ENCODE measurements around the gene SMIM41.

Gene SMIM41

DNA sequence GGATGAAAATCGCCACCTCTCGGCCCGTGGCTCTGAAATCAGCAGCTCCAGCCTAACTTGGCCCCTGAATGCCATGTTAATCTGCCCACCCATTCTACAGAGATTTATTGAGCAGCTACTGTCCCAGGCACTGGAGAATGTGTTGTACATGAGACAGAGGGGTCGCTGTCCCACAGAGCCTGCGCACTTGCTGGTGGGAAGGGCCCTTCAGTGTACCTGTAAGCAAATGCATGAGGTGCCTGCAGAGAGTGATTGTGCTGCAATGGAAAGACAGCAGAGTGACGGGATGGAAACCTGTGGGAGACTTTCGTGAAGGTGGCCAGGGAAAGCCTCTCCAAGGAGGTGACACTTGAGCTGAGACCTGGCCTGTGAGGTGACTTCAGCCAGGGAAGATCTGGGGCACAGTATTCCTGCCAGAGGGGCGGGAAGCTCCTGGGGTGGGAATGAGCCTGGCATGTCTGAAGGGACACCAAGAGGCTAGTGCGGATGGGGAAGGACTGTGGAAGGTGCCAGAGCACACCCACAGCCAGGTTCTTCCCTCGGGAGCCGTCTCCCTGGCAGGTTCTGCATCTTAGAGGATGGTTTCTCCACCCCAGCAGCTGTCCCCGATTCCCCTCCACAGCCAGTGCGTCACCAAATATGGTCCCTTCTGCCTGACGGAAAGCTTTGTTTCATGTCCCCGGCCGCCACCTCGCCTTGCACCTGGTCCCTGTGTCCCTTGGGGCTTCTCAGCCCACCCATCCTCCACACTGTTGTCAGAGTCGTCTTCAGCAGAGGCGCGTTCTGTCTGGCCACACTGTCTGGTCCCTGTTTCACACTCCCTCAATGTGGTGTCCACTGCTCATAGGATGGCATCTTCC lies 8.7 kb downstream of the SMIM41 start:
- Histone ChIP-seq H3K27me3 (ENCODE audit: insufficient read depth, poor library complexity, severe bottlenecking) (peaks cover 16% of the 10 kb centered on the region), H3K4me3 (replicated peaks; ENCODE audit: insufficient read depth, low read length) (no peak overlapping the region), H3K27ac (replicated peaks) (no peak overlapping the region)
- no peak for DNase-seq (ENCODE audit: low read depth in 1 of 2, low spot score in 1 of 2)
- TF ChIP-seq GABPA (IDR thresholded peaks at IDR 0.05; ENCODE audit: low read depth), result no peak
- TF ChIP-seq, protein P1, sequence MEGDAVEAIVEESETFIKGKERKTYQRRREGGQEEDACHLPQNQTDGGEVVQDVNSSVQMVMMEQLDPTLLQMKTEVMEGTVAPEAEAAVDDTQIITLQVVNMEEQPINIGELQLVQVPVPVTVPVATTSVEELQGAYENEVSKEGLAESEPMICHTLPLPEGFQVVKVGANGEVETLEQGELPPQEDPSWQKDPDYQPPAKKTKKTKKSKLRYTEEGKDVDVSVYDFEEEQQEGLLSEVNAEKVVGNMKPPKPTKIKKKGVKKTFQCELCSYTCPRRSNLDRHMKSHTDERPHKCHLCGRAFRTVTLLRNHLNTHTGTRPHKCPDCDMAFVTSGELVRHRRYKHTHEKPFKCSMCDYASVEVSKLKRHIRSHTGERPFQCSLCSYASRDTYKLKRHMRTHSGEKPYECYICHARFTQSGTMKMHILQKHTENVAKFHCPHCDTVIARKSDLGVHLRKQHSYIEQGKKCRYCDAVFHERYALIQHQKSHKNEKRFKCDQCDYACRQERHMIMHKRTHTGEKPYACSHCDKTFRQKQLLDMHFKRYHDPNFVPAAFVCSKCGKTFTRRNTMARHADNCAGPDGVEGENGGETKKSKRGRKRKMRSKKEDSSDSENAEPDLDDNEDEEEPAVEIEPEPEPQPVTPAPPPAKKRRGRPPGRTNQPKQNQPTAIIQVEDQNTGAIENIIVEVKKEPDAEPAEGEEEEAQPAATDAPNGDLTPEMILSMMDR (IDR thresholded peaks at IDR 0.05; ENCODE audit: insufficient read depth, low read length), result no peak
- TF ChIP-seq POLR2AphosphoS5 (IDR thresholded peaks at IDR 0.05; ENCODE audit: low read depth), result no peak
- no peak for TF ChIP-seq SPI1 (IDR thresholded peaks at IDR 0.05; ENCODE audit: borderline replicate concordance, low read depth)
- TF ChIP-seq, protein P2, sequence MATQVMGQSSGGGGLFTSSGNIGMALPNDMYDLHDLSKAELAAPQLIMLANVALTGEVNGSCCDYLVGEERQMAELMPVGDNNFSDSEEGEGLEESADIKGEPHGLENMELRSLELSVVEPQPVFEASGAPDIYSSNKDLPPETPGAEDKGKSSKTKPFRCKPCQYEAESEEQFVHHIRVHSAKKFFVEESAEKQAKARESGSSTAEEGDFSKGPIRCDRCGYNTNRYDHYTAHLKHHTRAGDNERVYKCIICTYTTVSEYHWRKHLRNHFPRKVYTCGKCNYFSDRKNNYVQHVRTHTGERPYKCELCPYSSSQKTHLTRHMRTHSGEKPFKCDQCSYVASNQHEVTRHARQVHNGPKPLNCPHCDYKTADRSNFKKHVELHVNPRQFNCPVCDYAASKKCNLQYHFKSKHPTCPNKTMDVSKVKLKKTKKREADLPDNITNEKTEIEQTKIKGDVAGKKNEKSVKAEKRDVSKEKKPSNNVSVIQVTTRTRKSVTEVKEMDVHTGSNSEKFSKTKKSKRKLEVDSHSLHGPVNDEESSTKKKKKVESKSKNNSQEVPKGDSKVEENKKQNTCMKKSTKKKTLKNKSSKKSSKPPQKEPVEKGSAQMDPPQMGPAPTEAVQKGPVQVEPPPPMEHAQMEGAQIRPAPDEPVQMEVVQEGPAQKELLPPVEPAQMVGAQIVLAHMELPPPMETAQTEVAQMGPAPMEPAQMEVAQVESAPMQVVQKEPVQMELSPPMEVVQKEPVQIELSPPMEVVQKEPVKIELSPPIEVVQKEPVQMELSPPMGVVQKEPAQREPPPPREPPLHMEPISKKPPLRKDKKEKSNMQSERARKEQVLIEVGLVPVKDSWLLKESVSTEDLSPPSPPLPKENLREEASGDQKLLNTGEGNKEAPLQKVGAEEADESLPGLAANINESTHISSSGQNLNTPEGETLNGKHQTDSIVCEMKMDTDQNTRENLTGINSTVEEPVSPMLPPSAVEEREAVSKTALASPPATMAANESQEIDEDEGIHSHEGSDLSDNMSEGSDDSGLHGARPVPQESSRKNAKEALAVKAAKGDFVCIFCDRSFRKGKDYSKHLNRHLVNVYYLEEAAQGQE (IDR thresholded peaks at IDR 0.05; ENCODE audit: insufficient replicate concordance, low read depth), result no peak

DNA sequence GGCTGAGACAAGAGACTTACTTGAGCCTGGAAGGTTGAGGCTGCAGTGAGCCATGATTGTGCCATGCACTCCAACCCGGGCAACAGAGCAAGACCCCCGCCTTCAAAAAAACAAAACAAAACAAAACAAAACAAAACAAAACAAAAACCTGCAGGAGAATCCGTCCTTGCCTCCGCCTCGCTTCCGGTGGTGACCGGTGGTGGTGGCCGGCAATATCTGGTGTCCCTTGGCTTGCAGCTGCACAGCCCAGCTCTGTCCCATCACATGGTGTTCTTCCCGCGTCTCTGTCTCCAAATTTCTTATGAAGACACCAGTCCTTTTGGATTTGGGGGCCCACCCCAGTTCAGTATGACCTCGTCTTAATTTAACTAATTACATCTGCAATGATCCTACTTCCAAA lies 10.0 kb downstream of the SMIM41 start:
- Histone ChIP-seq H3K27me3 (ENCODE audit: insufficient read depth, poor library complexity, severe bottlenecking) (peaks cover 16% of the 10 kb centered on the region), H3K27ac (replicated peaks) (no peak overlapping the region), H3K4me3 (replicated peaks; ENCODE audit: insufficient read depth, low read length) (no peak overlapping the region)
- DNase-seq (ENCODE audit: low read depth in 1 of 2, low spot score in 1 of 2), result no peak
- TF ChIP-seq, protein P1 (IDR thresholded peaks at IDR 0.05; ENCODE audit: insufficient read depth, low read length), result no peak
- TF ChIP-seq SPI1 (IDR thresholded peaks at IDR 0.05; ENCODE audit: borderline replicate concordance, low read depth) (no peak), POLR2AphosphoS5 (IDR thresholded peaks at IDR 0.05; ENCODE audit: low read depth) (no peak), GABPA (IDR thresholded peaks at IDR 0.05; ENCODE audit: low read depth) (no peak)
- TF ChIP-seq, protein P2 (IDR thresholded peaks at IDR 0.05; ENCODE audit: insufficient replicate concordance, low read depth), result no peak

DNA sequence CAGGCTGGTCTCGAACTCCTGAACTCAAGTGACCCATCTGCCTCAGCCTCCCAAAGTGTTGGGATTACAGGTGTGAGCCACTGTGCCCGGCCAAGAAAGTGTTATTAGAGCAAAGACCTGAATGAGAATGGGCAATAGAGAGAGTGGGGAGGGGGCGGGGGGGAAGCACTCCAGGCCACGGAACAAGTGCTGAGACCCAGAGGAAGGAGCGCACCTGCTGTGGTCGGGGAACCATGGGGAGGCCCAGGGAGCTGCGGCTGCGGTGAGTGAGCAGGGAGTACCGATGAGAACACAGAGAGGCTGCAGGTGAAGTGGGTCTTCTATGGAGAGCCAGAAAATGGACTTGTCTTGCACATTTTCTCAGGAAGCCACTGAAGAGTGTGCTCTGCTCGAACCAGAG lies 10.8 kb downstream of the SMIM41 start:
- TF ChIP-seq, protein P1 (IDR thresholded peaks at IDR 0.05; ENCODE audit: insufficient read depth, low read length), result no peak
- TF ChIP-seq, protein P2 (IDR thresholded peaks at IDR 0.05; ENCODE audit: insufficient replicate concordance, low read depth), result no peak
- TF ChIP-seq SPI1 (IDR thresholded peaks at IDR 0.05; ENCODE audit: borderline replicate concordance, low read depth) (no peak), GABPA (IDR thresholded peaks at IDR 0.05; ENCODE audit: low read depth) (no peak), POLR2AphosphoS5 (IDR thresholded peaks at IDR 0.05; ENCODE audit: low read depth) (no peak)
- H3K27ac ChIP-seq (replicated peaks), result no peak overlapping the region
- peaks cover 16% of the 10 kb centered on the region for H3K27me3 ChIP-seq (ENCODE audit: insufficient read depth, poor library complexity, severe bottlenecking)
- no peak overlapping the region for H3K4me3 ChIP-seq (replicated peaks; ENCODE audit: insufficient read depth, low read length)
- DNase-seq (ENCODE audit: low read depth in 1 of 2, low spot score in 1 of 2), result no peak

Measured in HL-60 (cell line).